ENCODE results near the gene PARM1. TPM values are rescaled to one million over a fixed set of nuclear protein-coding genes. Genes with fewer than 3 reads are reported as not detected.

The PARM1 gene
- polyA plus RNA-seq, 1 of the 3 experiments (the other 2 are of a cell fraction) = not detected

DNA sequence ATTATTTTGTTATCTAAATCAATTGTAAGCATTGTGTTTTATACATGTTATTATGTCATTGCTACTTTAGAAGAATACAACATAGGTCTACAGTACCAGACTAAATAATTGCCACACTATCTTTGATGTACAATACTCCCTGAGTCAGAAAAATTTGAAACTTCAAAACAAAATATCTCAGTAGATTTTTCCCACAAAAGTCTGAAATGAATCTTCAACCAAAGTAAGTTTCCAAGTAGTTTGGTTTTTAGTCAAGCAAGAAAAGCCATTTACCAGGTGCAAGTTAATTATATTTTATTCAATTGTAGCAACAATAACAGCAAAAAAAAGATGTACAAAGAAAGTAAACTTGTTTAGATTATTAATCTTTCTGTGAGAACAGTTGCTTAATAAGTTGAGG lies 11.4 kb upstream of the PARM1 start:
- Histone ChIP-seq H3K27me3 (ENCODE audit: insufficient read depth) (no peaks in the 10 kb centered on the region), H3K36me3 (replicated peaks in 1 of 2; ENCODE audit: control insufficient read depth in 1 of 2, insufficient read depth in 2 of 2, low read length in 1 of 2) (no peaks in the 10 kb centered on the region), H4K20me1 (ENCODE audit: insufficient read depth) (no peaks in the 10 kb centered on the region), H3K4me3 (ENCODE audit: low read depth in 2 of 2, low read length in 1 of 2) (no peak overlapping the region), H3K79me2 (ENCODE audit: insufficient read depth) (no peaks in the 10 kb centered on the region), H3F3A (replicated peaks; ENCODE audit: insufficient read depth) (no peaks in the 10 kb centered on the region), H3K4me2 (no peak overlapping the region), H2AFZ (ENCODE audit: low read depth) (no peak overlapping the region), H3K4me1 (ENCODE audit: control insufficient read depth in 1 of 2, insufficient read depth in 2 of 2, low read depth in 1 of 2, low read length in 1 of 2) (no peaks in the 10 kb centered on the region), H3K9me2 (no peaks in the 10 kb centered on the region), H3K9me3 (no peaks in the 10 kb centered on the region), H3K27ac (ENCODE audit: low read depth in 2 of 2, low read length in 1 of 2) (no peak overlapping the region), H3K9ac (no peak overlapping the region)
- CTCF ChIA-PET = no interaction called here
- POLR2A ChIA-PET = no interaction called here
- DNase-seq = no peak
- TF ChIP-seq TCF12 (IDR thresholded peaks at IDR 0.05) (no peak), RAD21 (IDR thresholded peaks at IDR 0.05; ENCODE audit: low read length) (no peak)
- TF ChIP-seq, protein P1, sequence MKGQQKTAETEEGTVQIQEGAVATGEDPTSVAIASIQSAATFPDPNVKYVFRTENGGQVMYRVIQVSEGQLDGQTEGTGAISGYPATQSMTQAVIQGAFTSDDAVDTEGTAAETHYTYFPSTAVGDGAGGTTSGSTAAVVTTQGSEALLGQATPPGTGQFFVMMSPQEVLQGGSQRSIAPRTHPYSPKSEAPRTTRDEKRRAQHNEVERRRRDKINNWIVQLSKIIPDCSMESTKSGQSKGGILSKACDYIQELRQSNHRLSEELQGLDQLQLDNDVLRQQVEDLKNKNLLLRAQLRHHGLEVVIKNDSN (IDR thresholded peaks at IDR 0.05; ENCODE audit: borderline replicate concordance, low read depth) = no peak

GRCh38 chr4:74926007-74926406 lies 6.9 kb upstream of the PARM1 start:
- H3K36me3 ChIP-seq (replicated peaks in 1 of 2; ENCODE audit: control insufficient read depth in 1 of 2, insufficient read depth in 2 of 2, low read length in 1 of 2) = no peaks in the 10 kb centered on the region
- H3F3A ChIP-seq (replicated peaks; ENCODE audit: insufficient read depth) = no peaks in the 10 kb centered on the region
- no peaks in the 10 kb centered on the region for H4K20me1 ChIP-seq (ENCODE audit: insufficient read depth)
- DNase-seq = no peak
- ChIA-PET POLR2A (no interaction called here), CTCF (no interaction called here)
- no peaks in the 10 kb centered on the region; the same call in 1 of the 2 replicates for H3K27me3 ChIP-seq (ENCODE audit: insufficient read depth)
- WGBS (ENCODE audit: low lambda C conversion rate) = 19% methylated on average over 1 of the region's 1 CpG
- no peak overlapping the region for H3K9ac ChIP-seq
- H3K4me3 ChIP-seq (ENCODE audit: low read depth in 2 of 2, low read length in 1 of 2) = no peak overlapping the region
- no peak overlapping the region for H2AFZ ChIP-seq (ENCODE audit: low read depth)
- H3K4me2 ChIP-seq = no peak overlapping the region
- no peaks in the 10 kb centered on the region for H3K79me2 ChIP-seq (ENCODE audit: insufficient read depth)
- H3K27ac ChIP-seq (ENCODE audit: low read depth in 2 of 2, low read length in 1 of 2) = no peak overlapping the region
- H3K9me2 ChIP-seq = no peaks in the 10 kb centered on the region
- TF ChIP-seq SIN3A (IDR thresholded peaks at IDR 0.05; ENCODE audit: borderline replicate concordance, low read depth, low read length) = no peak
- TF ChIP-seq, protein P2, sequence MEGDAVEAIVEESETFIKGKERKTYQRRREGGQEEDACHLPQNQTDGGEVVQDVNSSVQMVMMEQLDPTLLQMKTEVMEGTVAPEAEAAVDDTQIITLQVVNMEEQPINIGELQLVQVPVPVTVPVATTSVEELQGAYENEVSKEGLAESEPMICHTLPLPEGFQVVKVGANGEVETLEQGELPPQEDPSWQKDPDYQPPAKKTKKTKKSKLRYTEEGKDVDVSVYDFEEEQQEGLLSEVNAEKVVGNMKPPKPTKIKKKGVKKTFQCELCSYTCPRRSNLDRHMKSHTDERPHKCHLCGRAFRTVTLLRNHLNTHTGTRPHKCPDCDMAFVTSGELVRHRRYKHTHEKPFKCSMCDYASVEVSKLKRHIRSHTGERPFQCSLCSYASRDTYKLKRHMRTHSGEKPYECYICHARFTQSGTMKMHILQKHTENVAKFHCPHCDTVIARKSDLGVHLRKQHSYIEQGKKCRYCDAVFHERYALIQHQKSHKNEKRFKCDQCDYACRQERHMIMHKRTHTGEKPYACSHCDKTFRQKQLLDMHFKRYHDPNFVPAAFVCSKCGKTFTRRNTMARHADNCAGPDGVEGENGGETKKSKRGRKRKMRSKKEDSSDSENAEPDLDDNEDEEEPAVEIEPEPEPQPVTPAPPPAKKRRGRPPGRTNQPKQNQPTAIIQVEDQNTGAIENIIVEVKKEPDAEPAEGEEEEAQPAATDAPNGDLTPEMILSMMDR (IDR thresholded peaks at IDR 0.05) = no peak
- TF ChIP-seq, protein P3, sequence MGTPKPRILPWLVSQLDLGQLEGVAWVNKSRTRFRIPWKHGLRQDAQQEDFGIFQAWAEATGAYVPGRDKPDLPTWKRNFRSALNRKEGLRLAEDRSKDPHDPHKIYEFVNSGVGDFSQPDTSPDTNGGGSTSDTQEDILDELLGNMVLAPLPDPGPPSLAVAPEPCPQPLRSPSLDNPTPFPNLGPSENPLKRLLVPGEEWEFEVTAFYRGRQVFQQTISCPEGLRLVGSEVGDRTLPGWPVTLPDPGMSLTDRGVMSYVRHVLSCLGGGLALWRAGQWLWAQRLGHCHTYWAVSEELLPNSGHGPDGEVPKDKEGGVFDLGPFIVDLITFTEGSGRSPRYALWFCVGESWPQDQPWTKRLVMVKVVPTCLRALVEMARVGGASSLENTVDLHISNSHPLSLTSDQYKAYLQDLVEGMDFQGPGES (IDR thresholded peaks at IDR 0.05; ENCODE audit: low read depth, low read length) = no peak
- no peak for TF ChIP-seq JUND (IDR thresholded peaks at IDR 0.05)
- no peak for TF ChIP-seq FOXJ3 (CRISPR knock-in tag; IDR thresholded peaks at IDR 0.05)
- TF ChIP-seq CHD2 (IDR thresholded peaks at IDR 0.05; ENCODE audit: low read length, partially characterized antibody) = no peak
- TF ChIP-seq POLR2AphosphoS5 (IDR thresholded peaks at IDR 0.05; ENCODE audit: low read depth, low read length) = no peak
- TF ChIP-seq SMC3 (IDR thresholded peaks at IDR 0.05; ENCODE audit: low read depth, low read length) = no peak
- TF ChIP-seq MXI1 (IDR thresholded peaks at IDR 0.05; ENCODE audit: low read depth, low read length) = no peak
- TF ChIP-seq, protein P4, sequence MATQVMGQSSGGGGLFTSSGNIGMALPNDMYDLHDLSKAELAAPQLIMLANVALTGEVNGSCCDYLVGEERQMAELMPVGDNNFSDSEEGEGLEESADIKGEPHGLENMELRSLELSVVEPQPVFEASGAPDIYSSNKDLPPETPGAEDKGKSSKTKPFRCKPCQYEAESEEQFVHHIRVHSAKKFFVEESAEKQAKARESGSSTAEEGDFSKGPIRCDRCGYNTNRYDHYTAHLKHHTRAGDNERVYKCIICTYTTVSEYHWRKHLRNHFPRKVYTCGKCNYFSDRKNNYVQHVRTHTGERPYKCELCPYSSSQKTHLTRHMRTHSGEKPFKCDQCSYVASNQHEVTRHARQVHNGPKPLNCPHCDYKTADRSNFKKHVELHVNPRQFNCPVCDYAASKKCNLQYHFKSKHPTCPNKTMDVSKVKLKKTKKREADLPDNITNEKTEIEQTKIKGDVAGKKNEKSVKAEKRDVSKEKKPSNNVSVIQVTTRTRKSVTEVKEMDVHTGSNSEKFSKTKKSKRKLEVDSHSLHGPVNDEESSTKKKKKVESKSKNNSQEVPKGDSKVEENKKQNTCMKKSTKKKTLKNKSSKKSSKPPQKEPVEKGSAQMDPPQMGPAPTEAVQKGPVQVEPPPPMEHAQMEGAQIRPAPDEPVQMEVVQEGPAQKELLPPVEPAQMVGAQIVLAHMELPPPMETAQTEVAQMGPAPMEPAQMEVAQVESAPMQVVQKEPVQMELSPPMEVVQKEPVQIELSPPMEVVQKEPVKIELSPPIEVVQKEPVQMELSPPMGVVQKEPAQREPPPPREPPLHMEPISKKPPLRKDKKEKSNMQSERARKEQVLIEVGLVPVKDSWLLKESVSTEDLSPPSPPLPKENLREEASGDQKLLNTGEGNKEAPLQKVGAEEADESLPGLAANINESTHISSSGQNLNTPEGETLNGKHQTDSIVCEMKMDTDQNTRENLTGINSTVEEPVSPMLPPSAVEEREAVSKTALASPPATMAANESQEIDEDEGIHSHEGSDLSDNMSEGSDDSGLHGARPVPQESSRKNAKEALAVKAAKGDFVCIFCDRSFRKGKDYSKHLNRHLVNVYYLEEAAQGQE (IDR thresholded peaks at IDR 0.05; ENCODE audit: low read depth, low read length) = no peak
- TF ChIP-seq PBX3 (IDR thresholded peaks at IDR 0.05) = no peak
- TF ChIP-seq RFX5 (IDR thresholded peaks at IDR 0.05; ENCODE audit: low read length) = no peak
- no peak for TF ChIP-seq YY1 (IDR thresholded peaks at IDR 0.05; ENCODE audit: low read depth)
- no peaks in the 10 kb centered on the region for H3K4me1 ChIP-seq (ENCODE audit: control insufficient read depth in 1 of 2, insufficient read depth in 2 of 2, low read depth in 1 of 2, low read length in 1 of 2)
- H3K9me3 ChIP-seq = no peaks in the 10 kb centered on the region
